HEK293 (cell line): ENCODE results near the gene AMOTL2.

Experiments
- CTCF ChIA-PET: fragments of 350-600 bp; formaldehyde crosslinking; extraction: SDS; loops from one replicate; lab custom pipeline; 2021; ENCODE audit warnings: antibody characterized with exemption; lab: Yijun Ruan, JAX
- POLR2A ChIA-PET: fragments of 300-600 bp; formaldehyde crosslinking; extraction: SDS; loops from one replicate; lab custom pipeline; 2020; ENCODE audit warnings: antibody characterized with exemption, inconsistent platforms; lab: Yijun Ruan, JAX
- H3K27ac ChIP-seq: fragments of 200-500 bp; sonication (Bioruptor generic); 2 replicates; pipeline ENCODE4 v1.5.1; 2014; ENCODE audit warnings: low read depth, low read length, control low read depth, inconsistent platforms; ENCODE audit errors: extremely low read depth
- H3K36me3 ChIP-seq, 2 experiments: fragments of 200-500 bp in 1 of 2; sonication (Bioruptor generic) in 1 of 2; 1 replicate in 1 of 2; 2 replicates in 1 of 2; pipeline ENCODE4 v1.5.1; 2014 to 2017; ENCODE audit warnings: inconsistent platforms in 2 of 2, low read length in 2 of 2; ENCODE audit not compliant: control insufficient read depth in 2 of 2, insufficient read depth in 1 of 2
- H3K4me1 ChIP-seq: fragments of 200-500 bp; sonication (Bioruptor generic); 2 replicates; pipeline ENCODE4 v1.5.1; 2014; ENCODE audit warnings: mild to moderate bottlenecking, low read length, inconsistent platforms; ENCODE audit not compliant: control insufficient read depth, insufficient read depth
- H3K4me3 ChIP-seq: 2 replicates; pipeline ENCODE4 v1.5.1; 2011; ENCODE audit warnings: low read depth, mild to moderate bottlenecking, control low read depth, low read length, moderate library complexity
- H3K9me3 ChIP-seq: fragments of 200-500 bp; sonication (Bioruptor generic); 2 replicates; pipeline ENCODE4 v1.5.1; 2014; ENCODE audit warnings: low read depth, low read length, inconsistent platforms; ENCODE audit not compliant: control insufficient read depth, insufficient read depth
- AEBP2 ChIP-seq: fragments of 450-650 bp; formaldehyde crosslinking; IDR thresholded peaks from 2 replicates; pipeline ENCODE4 v1.5.1; 2016; ENCODE audit warnings: missing biosample characterization, missing genetic modification characterization, borderline replicate concordance
- GLIS1 ChIP-seq: fragments of 450-650 bp; formaldehyde crosslinking; IDR thresholded peaks from 2 replicates; pipeline ENCODE4 v1.5.1; 2016; ENCODE audit warnings: missing biosample characterization, missing genetic modification characterization
- GLIS2 ChIP-seq: fragments of 450-650 bp; formaldehyde crosslinking; IDR thresholded peaks from 2 replicates; pipeline ENCODE4 v1.5.1; 2016; ENCODE audit warnings: missing biosample characterization, missing genetic modification characterization
- HIC1 ChIP-seq: fragments of 450-650 bp; formaldehyde crosslinking; IDR thresholded peaks from 2 replicates; pipeline ENCODE4 v1.5.1; 2016; ENCODE audit warnings: missing biosample characterization, missing genetic modification characterization
- IKZF3 ChIP-seq: fragments of 450-650 bp; IDR thresholded peaks from 2 replicates; pipeline ENCODE4 v1.5.0; 2018; ENCODE audit warnings: missing biosample characterization, mild to moderate bottlenecking, missing genetic modification characterization, moderate library complexity
- PBX3 ChIP-seq: sonication (generic); formaldehyde crosslinking; IDR thresholded peaks from 2 replicates; pipeline ENCODE4 v1.8.1; 2022; ENCODE audit warnings: mild to moderate bottlenecking, moderate library complexity, missing genetic modification reagents
- SETDB1 ChIP-seq: IDR thresholded peaks from one replicate; pipeline ENCODE4 v1.6.1; 2017; ENCODE audit warnings: mild to moderate bottlenecking, low read length, moderate library complexity, mixed read lengths; ENCODE audit not compliant: insufficient read length
- SP7 ChIP-seq: fragments of 450-650 bp; formaldehyde crosslinking; IDR thresholded peaks from 2 replicates; pipeline ENCODE4 v1.5.1; 2016; ENCODE audit warnings: missing biosample characterization, missing genetic modification characterization
- ZBTB26 ChIP-seq: fragments of 450-650 bp; formaldehyde crosslinking; optimal IDR thresholded peaks from 2 replicates; pipeline ENCODE3; 2016; ENCODE audit warnings: missing biosample characterization, mild to moderate bottlenecking, missing genetic modification characterization
- ZFP37 ChIP-seq: fragments of 450-650 bp; formaldehyde crosslinking; IDR thresholded peaks from 2 replicates; pipeline ENCODE4 v1.5.1; 2016; ENCODE audit warnings: missing biosample characterization, missing genetic modification characterization
- ZNF155 ChIP-seq: fragments of 450-650 bp; formaldehyde crosslinking; IDR thresholded peaks from 2 replicates; pipeline ENCODE4 v1.5.1; 2016; ENCODE audit warnings: missing biosample characterization, missing genetic modification characterization
- ZNF239 ChIP-seq: fragments of 450-650 bp; formaldehyde crosslinking; IDR thresholded peaks from 2 replicates; pipeline ENCODE4 v1.5.1; 2016; ENCODE audit warnings: missing biosample characterization, missing genetic modification characterization
- ZNF280C ChIP-seq: fragments of 450-650 bp; formaldehyde crosslinking; IDR thresholded peaks from 2 replicates; pipeline ENCODE4 v1.5.1; 2016; ENCODE audit warnings: missing biosample characterization, missing genetic modification characterization
- ZNF394 ChIP-seq: fragments of 450-650 bp; formaldehyde crosslinking; IDR thresholded peaks from 2 replicates; pipeline ENCODE4 v1.5.1; 2016; ENCODE audit warnings: missing biosample characterization, missing genetic modification characterization, mild to moderate bottlenecking, moderate library complexity, borderline replicate concordance
- ZNF404 ChIP-seq: fragments of 450-650 bp; formaldehyde crosslinking; IDR thresholded peaks from 2 replicates; pipeline ENCODE4 v1.5.1; 2017; ENCODE audit warnings: missing biosample characterization, missing genetic modification characterization
- ZNF513 ChIP-seq: fragments of 450-650 bp; IDR thresholded peaks from 2 replicates; pipeline ENCODE4 v1.5.1; 2018; ENCODE audit warnings: missing biosample characterization, missing genetic modification characterization
- ZNF549 ChIP-seq: fragments of 450-650 bp; IDR thresholded peaks from 2 replicates; pipeline ENCODE4 v1.5.1; 2018; ENCODE audit warnings: missing biosample characterization, missing genetic modification characterization, mild to moderate bottlenecking, inconsistent platforms, moderate library complexity
- ZNF624 ChIP-seq: fragments of 450-650 bp; formaldehyde crosslinking; IDR thresholded peaks from 2 replicates; pipeline ENCODE4 v1.5.1; 2017; ENCODE audit warnings: missing biosample characterization, missing genetic modification characterization
- ZSCAN16 ChIP-seq: fragments of 450-650 bp; formaldehyde crosslinking; IDR thresholded peaks from 2 replicates; pipeline ENCODE4 v1.5.1; 2016; ENCODE audit warnings: missing biosample characterization, missing genetic modification characterization

The AMOTL2 gene

GRCh38 chr3:134357914-134358811 is 16.1 kb downstream of the AMOTL2 start (continued):
- TF ChIP-seq AEBP2 (tag by site-specific recombination) (no peak), ZNF239 (tag by site-specific recombination) (no peak), SETDB1 (no peak), GLIS2 (peak; percentile 28; the same call in 1 of the 2 replicates), GLIS1 (tag by site-specific recombination) (peak; percentile 82), IKZF3 (tag by site-specific recombination) (no peak), SP7 (tag by site-specific recombination) (0 out of 2 replicates have a peak, but pooled peaks have one; percentile 38)

- Histone ChIP-seq H3K27ac (no peak overlapping the region), H3K4me1 (no peaks in the 10 kb centered on the region; the same call in 1 of the 2 replicates)
- POLR2A ChIA-PET, result interaction anchor here (0.6 to 4.0 kb wide), 8 partner anchors 10 to 48 kb away, joined by 3 to 29 read pairs (median 6); partner anchors contain the start of gene AMOTL2
Measured at GRCh38 chr3:134357261-134357913, 16.9 kb downstream of the AMOTL2 start.

GRCh38 chr3:134356411-134357040 is 17.7 kb downstream of the AMOTL2 start:
- CTCF ChIA-PET, result interaction anchor here (0.6 to 1.1 kb wide), 2 partner anchors 14 to 33 kb away, joined by 3 read pairs; no protein-coding TSS in a partner anchor
- H3K36me3 ChIP-seq, result peaks cover 0 to 70% of the 10 kb centered on the region in 2 experiments; a peak in 2 of 3 replicates
- no peaks in the 10 kb centered on the region; the same call in 1 of the 2 replicates for H3K4me1 ChIP-seq
- H3K27ac ChIP-seq, result no peak overlapping the region
- POLR2A ChIA-PET, result interaction anchor here (0.7 to 4.0 kb wide), 3 partner anchors 10 to 33 kb away, joined by 3 to 29 read pairs (median 3); partner anchors contain the start of gene AMOTL2
- no peak overlapping the region for H3K4me3 ChIP-seq
- H3K9me3 ChIP-seq, result no peaks in the 10 kb centered on the region
- TF ChIP-seq PBX3 (CRISPR knock-in tag) (no peak), ZNF404 (tag by site-specific recombination) (no peak), ZNF280C (no peak), ZSCAN16 (tag by site-specific recombination) (no peak), ZFP37 (tag by site-specific recombination) (no peak), HIC1 (tag by site-specific recombination) (no peak), ZNF624 (tag by site-specific recombination) (no peak), ZNF394 (no peak), ZNF513 (tag by site-specific recombination) (no peak), ZBTB26 (no peak), ZNF549 (tag by site-specific recombination) (no peak)

More at GRCh38 chr3:134357261-134357913, 16.9 kb downstream of the AMOTL2 start:
- no peaks in the 10 kb centered on the region for H3K9me3 ChIP-seq
- no peak overlapping the region for H3K4me3 ChIP-seq
- CTCF ChIA-PET, result interaction anchor here (0.6 to 0.8 kb wide), 3 partner anchors 23 to 105 kb away, joined by 4 to 6 read pairs (median 5); no protein-coding TSS in a partner anchor
- TF ChIP-seq ZNF155 (tag by site-specific recombination) (no peak), ZSCAN16 (tag by site-specific recombination) (no peak)
- TF ChIP-seq, all 188 proteins: peak for 0
- H3K36me3 ChIP-seq, result peaks cover 0 to 78% of the 10 kb centered on the region in 2 experiments; a peak in 2 of 3 replicates
